Mesenchymal stem cell (in vitro differentiated cells and primary cell): Measurements from ENCODE around the gene NONO.
"Not testable (repeated sequence)": the region's sequence is repeated elsewhere in the genome, so short reads cannot be mapped to it uniquely, and the experiment has no call there.

Experiments
- DNase-seq: peaks from one replicate; pipeline ENCODE4 v3.0.0-alpha.2; 2013
- H2AFZ ChIP-seq: one replicate; pipeline ENCODE4 v1.6.1; 2013; ENCODE audit warnings: low read depth, mild to moderate bottlenecking, control low read depth, inconsistent platforms, low read length, moderate library complexity
- H2AK5ac ChIP-seq: 2 replicates; pipeline ENCODE4 v1.6.1; 2013; ENCODE audit warnings: low read length, moderate library complexity, mild to moderate bottlenecking, inconsistent platforms; ENCODE audit not compliant: severe bottlenecking
- H2BK120ac ChIP-seq: one replicate; pipeline ENCODE4 v1.6.1; 2013; ENCODE audit warnings: low read depth, mild to moderate bottlenecking, inconsistent platforms, low read length, moderate library complexity
- H2BK12ac ChIP-seq, 2 experiments: one replicate each; pipeline ENCODE4 v1.6.1; 2013; ENCODE audit warnings: inconsistent platforms in 2 of 2, low read length in 2 of 2, mild to moderate bottlenecking in 2 of 2, moderate library complexity in 2 of 2, control low read depth in 1 of 2
- H2BK15ac ChIP-seq: one replicate; pipeline ENCODE4 v1.6.1; 2013; ENCODE audit warnings: mild to moderate bottlenecking, low read depth, inconsistent platforms; ENCODE audit not compliant: poor library complexity, severe bottlenecking
- H2BK5ac ChIP-seq: 2 replicates; pipeline ENCODE4 v1.6.1; 2013; ENCODE audit warnings: low read depth, mild to moderate bottlenecking, low read length, control low read depth, inconsistent platforms; ENCODE audit not compliant: poor library complexity, severe bottlenecking
- H3K14ac ChIP-seq, 2 experiments: one replicate each; pipeline ENCODE4 v1.6.1; 2013; ENCODE audit warnings: inconsistent platforms in 2 of 2, low read length in 2 of 2, control low read depth in 1 of 2, mild to moderate bottlenecking in 1 of 2, moderate library complexity in 1 of 2
- H3K18ac ChIP-seq, 2 experiments: one replicate each; pipeline ENCODE4 v1.6.1; 2013; ENCODE audit warnings: inconsistent platforms in 2 of 2, low read length in 2 of 2, control low read depth in 1 of 2, low read depth in 1 of 2, mild to moderate bottlenecking in 1 of 2
- H3K23ac ChIP-seq, 2 experiments: one replicate each; pipeline ENCODE4 v1.6.1; 2013; ENCODE audit warnings: inconsistent platforms in 2 of 2, low read length in 2 of 2, mild to moderate bottlenecking in 2 of 2, moderate library complexity in 2 of 2, control low read depth in 1 of 2
- H3K27ac ChIP-seq: 2 replicates; pipeline ENCODE4 v1.5.1; 2013; ENCODE audit warnings: mild to moderate bottlenecking, moderate library complexity, low read length, control low read depth, inconsistent platforms; ENCODE audit not compliant: poor library complexity, severe bottlenecking
- H3K27me3 ChIP-seq, 2 experiments: 2 replicates each; pipeline versions ENCODE4 v1.6.1 to v1.7.0; 2013; ENCODE audit warnings: low read length in 2 of 2, mild to moderate bottlenecking in 2 of 2, moderate library complexity in 2 of 2, control low read depth in 1 of 2, inconsistent platforms in 1 of 2; ENCODE audit not compliant: control insufficient read depth in 1 of 2, insufficient read depth in 1 of 2
- H3K36me3 ChIP-seq, 2 experiments: 2 replicates each; pipeline versions ENCODE4 v1.6.1 to v1.7.0; 2013; ENCODE audit warnings: low read length in 2 of 2, control low read depth in 1 of 2, inconsistent platforms in 1 of 2, low read depth in 1 of 2, mild to moderate bottlenecking in 1 of 2; ENCODE audit not compliant: insufficient read depth in 2 of 2, control insufficient read depth in 1 of 2
- H3K4ac ChIP-seq, 2 experiments: one replicate each; pipeline ENCODE4 v1.6.1; 2013; ENCODE audit warnings: inconsistent platforms in 2 of 2, low read length in 2 of 2, mild to moderate bottlenecking in 2 of 2, moderate library complexity in 2 of 2, control low read depth in 1 of 2, low read depth in 1 of 2
- H3K4me1 ChIP-seq: 2 replicates; pipeline ENCODE4 v1.6.1; 2013; ENCODE audit warnings: low read depth, low read length, control low read depth; ENCODE audit not compliant: control insufficient read depth, insufficient read depth
- H3K4me2 ChIP-seq: 2 replicates; pipeline ENCODE4 v1.6.1; 2013; ENCODE audit warnings: low read length, mild to moderate bottlenecking, inconsistent platforms; ENCODE audit not compliant: poor library complexity, severe bottlenecking
- H3K4me3 ChIP-seq, 2 experiments: 2 replicates each; pipeline versions ENCODE4 v1.5.1 to v1.7.0; 2013; ENCODE audit warnings: low read length in 2 of 2, mild to moderate bottlenecking in 2 of 2, control low read depth in 1 of 2, low read depth in 1 of 2; ENCODE audit not compliant: insufficient read depth in 1 of 2
- H3K79me1 ChIP-seq: replicated peaks from 2 replicates; pipeline ENCODE4 v1.6.1; 2013; ENCODE audit warnings: mild to moderate bottlenecking, control low read depth, low read length, inconsistent platforms; ENCODE audit not compliant: poor library complexity, severe bottlenecking
- H3K9ac ChIP-seq: 2 replicates; pipeline ENCODE4 v1.7.0; 2013; ENCODE audit warnings: mild to moderate bottlenecking, low read length, moderate library complexity
- H3K9me3 ChIP-seq: 2 replicates; pipeline ENCODE4 v1.7.0; 2013; ENCODE audit warnings: mild to moderate bottlenecking, low read length; ENCODE audit not compliant: control insufficient read depth
- H4K8ac ChIP-seq: one replicate; pipeline ENCODE4 v1.6.1; 2013; ENCODE audit warnings: inconsistent platforms, mild to moderate bottlenecking, low read length, moderate library complexity
- H4K91ac ChIP-seq: one replicate; pipeline ENCODE4 v1.6.1; 2013; ENCODE audit warnings: mild to moderate bottlenecking, low read length, inconsistent platforms
- WGBS: methylation state at CpG from one replicate; pipeline ENCODE4 v1.1.7; 2013; ENCODE audit warnings: mixed read lengths; 5-methylcytosine and 5-hydroxymethylcytosine counted together

Gene NONO

DNA sequence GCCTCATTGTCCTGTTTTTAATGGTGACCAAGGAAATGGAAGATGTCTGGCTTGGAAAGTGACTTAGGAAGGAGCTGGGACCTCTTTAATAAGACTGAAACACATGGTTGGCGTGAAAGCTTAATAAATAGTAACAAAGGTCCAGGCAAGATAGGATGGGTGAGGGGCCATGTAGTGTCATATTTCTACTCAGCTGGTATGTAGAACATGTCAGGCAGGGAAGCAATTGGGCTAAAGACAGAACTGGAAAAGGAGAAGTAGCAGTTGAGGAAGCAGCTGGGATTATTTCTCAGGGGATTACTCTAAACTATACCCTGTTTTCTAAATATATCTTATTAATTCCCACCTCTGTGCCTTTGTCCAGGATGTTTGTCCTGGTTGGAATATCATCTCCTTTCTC lies 36.7 kb downstream of the NONO start:
- 92% methylated on average over 1 of the region's 1 CpG for WGBS
- H2AFZ ChIP-seq = no peak overlapping the region
- no peak overlapping the region for H3K27ac ChIP-seq
- no peak for DNase-seq
- H2BK12ac ChIP-seq = no peak overlapping the region
- no peak overlapping the region for H3K4me2 ChIP-seq
- no peaks in the 10 kb centered on the region for H3K79me1 ChIP-seq
- H3K4me1 ChIP-seq = no peaks in the 10 kb centered on the region
- no peak overlapping the region for H2BK15ac ChIP-seq
- no peak overlapping the region for H4K91ac ChIP-seq
- H3K4me3 ChIP-seq = no peak overlapping the region
- no peak overlapping the region for H2AK5ac ChIP-seq
- H3K4ac ChIP-seq = no peak overlapping the region
- H2BK120ac ChIP-seq = no peak overlapping the region
- no peak overlapping the region for H2BK5ac ChIP-seq
- no peak overlapping the region for H4K8ac ChIP-seq
- H3K18ac ChIP-seq = no peak overlapping the region
- H3K27me3 ChIP-seq = no peaks in the 10 kb centered on the region
- no peak overlapping the region for H3K23ac ChIP-seq
- no peaks in the 10 kb centered on the region for H3K36me3 ChIP-seq
- H3K14ac ChIP-seq = no peak overlapping the region
- H3K9me3 ChIP-seq = no peaks in the 10 kb centered on the region
- no peak overlapping the region for H3K9ac ChIP-seq

DNA sequence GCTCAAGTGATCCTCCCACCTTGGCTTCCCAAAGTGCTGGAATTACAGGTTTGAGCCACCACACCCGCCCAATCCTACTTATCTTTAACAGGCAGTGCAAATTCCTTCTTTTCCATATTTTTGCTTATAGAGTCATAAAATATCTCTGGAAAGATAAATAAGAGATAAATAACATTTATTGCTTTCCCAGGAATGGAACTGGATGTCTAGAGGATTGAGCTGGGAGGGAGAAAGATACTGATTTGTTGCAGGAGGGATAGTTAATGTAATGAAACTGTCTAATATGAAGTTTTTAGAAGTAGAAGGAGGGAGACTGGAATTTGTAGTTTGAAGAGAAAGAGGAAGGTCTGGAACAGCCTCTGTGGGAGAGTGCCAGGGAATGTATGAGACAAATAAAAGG lies 38.3 kb downstream of the NONO start:
- Histone ChIP-seq H3K14ac (no peak overlapping the region), H3K4me3 (no peak overlapping the region), H3K36me3 (peaks cover 0 to 3% of the 10 kb centered on the region in 2 experiments), H2AK5ac (no peak overlapping the region), H3K79me1 (no peaks in the 10 kb centered on the region), H2BK120ac (no peak overlapping the region), H3K27ac (no peak overlapping the region), H2AFZ (no peak overlapping the region), H3K4ac (no peak overlapping the region), H2BK15ac (no peak overlapping the region), H3K27me3 (no peaks in the 10 kb centered on the region), H3K23ac (no peak overlapping the region), H3K4me1 (no peaks in the 10 kb centered on the region), H3K9ac (no peak overlapping the region), H3K9me3 (peaks cover 3% of the 10 kb centered on the region), H2BK12ac (no peak overlapping the region), H2BK5ac (no peak overlapping the region), H4K8ac (no peak overlapping the region), H4K91ac (no peak overlapping the region), H3K4me2 (no peak overlapping the region), H3K18ac (no peak overlapping the region)
- DNase-seq = no peak
- no CpG with 5 or more reads among the region's 1 CpG for WGBS

DNA sequence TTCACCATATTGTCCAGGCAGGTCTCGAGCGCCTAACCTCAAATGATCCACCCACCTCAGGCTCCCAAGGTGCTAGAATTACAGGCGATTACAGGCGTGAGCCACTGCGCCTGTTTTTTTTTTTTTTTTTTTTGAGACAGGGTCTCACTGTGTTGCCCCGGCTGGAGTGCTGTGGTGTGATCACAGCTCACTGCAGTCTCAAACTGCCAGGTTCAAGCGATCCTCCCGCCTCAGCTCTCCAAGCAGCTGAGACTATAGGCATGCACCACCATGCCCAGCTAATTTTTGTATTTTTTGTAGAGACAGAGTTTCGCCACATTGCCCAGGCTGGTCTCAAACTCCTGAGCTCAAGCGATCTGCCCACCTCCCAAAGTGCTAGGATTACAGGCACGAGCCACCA lies 41.0 kb downstream of the NONO start:
- H3K36me3 ChIP-seq, H2BK120ac ChIP-seq, H3K9me3 ChIP-seq, H3K14ac ChIP-seq, H3K79me1 ChIP-seq, H2BK12ac ChIP-seq, H4K8ac ChIP-seq, H3K18ac ChIP-seq, H2BK5ac ChIP-seq, H3K4me1 ChIP-seq, H3K4me2 ChIP-seq, H2AK5ac ChIP-seq, H3K4ac ChIP-seq, H3K27ac ChIP-seq, H3K4me3 ChIP-seq, DNase-seq, H2AFZ ChIP-seq, H3K23ac ChIP-seq, H4K91ac ChIP-seq, H3K27me3 ChIP-seq, H3K9ac ChIP-seq, H2BK15ac ChIP-seq: not testable (repeated sequence)
- WGBS = 100% methylated on average over 6 of the region's 11 CpGs

DNA sequence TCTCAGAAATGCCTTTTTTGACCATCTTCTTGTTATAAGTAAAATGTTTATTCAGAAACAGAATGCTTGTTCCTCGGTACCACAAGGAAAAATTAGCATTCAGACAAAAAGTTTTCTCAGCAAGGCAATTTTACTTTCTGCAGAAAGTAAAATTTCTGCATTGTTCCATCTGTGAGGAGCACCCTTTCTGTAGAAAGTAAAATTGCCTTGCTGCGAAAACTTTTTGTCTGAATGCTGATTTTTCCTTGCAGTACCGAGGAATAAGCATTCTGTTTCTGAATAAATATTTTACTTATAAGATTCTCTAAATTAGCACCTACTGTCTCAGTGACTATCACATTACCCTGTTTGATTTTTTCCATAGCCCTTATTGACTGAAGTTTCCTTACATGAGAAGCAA lies 43.0 kb downstream of the NONO start:
- Histone ChIP-seq H4K8ac (no peak overlapping the region), H3K4ac (no peak overlapping the region), H3K27ac (no peak overlapping the region), H3K27me3 (no peaks in the 10 kb centered on the region), H2BK120ac (no peak overlapping the region), H3K4me1 (no peaks in the 10 kb centered on the region), H3K79me1 (no peaks in the 10 kb centered on the region), H2BK15ac (no peak overlapping the region), H2AK5ac (no peak overlapping the region), H3K9ac (no peak overlapping the region), H3K9me3 (peaks cover 6% of the 10 kb centered on the region), H3K36me3 (peaks cover 0 to 3% of the 10 kb centered on the region in 2 experiments), H2BK5ac (no peak overlapping the region), H3K14ac (no peak overlapping the region), H3K18ac (no peak overlapping the region), H2BK12ac (no peak overlapping the region), H3K4me3 (no peak overlapping the region), H2AFZ (no peak overlapping the region), H4K91ac (no peak overlapping the region), H3K4me2 (no peak overlapping the region), H3K23ac (no peak overlapping the region)
- DNase-seq = no peak
- no CpG with 5 or more reads among the region's 3 CpGs for WGBS
